Muscle of leg (tissue), 11 donors: ENCODE measurements around the gene OSBPL8. TPM values are rescaled to one million over a fixed set of nuclear protein-coding genes. Genes with fewer than 3 reads are reported as not detected.
"Not testable (repeated sequence)": the region's sequence is repeated elsewhere in the genome, so short reads cannot be mapped to it uniquely, and the experiment has no call there.

Experiments used
- DNase-seq: peaks from one replicate; pipeline ENCODE4 v3.0.0; 2013
- H3K27ac ChIP-seq: one replicate; pipeline ENCODE4 v1.5.1; 2013; ENCODE audit warnings: mild to moderate bottlenecking, low read length, control low read depth
- H3K27me3 ChIP-seq: one replicate; pipeline ENCODE4 v1.6.1; 2013; ENCODE audit warnings: low read length; ENCODE audit not compliant: control insufficient read depth, insufficient read depth
- H3K36me3 ChIP-seq: one replicate; pipeline ENCODE4 v1.6.1; 2013; ENCODE audit warnings: low read length; ENCODE audit not compliant: control insufficient read depth, insufficient read depth
- H3K4me1 ChIP-seq: one replicate; pipeline ENCODE4 v1.6.1; 2013; ENCODE audit warnings: low read length; ENCODE audit not compliant: control insufficient read depth, insufficient read depth
- H3K4me3 ChIP-seq: one replicate; pipeline ENCODE4 v1.5.1; 2013; ENCODE audit warnings: low read length, control low read depth
- H3K9me3 ChIP-seq: replicated peaks from 2 replicates; pipeline ENCODE4 v1.6.1; 2013; ENCODE audit warnings: low read depth, low read length; ENCODE audit not compliant: control insufficient read depth
- WGBS: methylation state at CpG from one replicate; pipeline ENCODE4 v1.1.5; 2013; ENCODE audit warnings: missing lambda C conversion rate; ENCODE audit not compliant: insufficient coverage; 5-methylcytosine and 5-hydroxymethylcytosine counted together
- polyA plus RNA-seq, 8 donors: library from polyadenylated mRNA; unstranded; fragments of 120-200 nt; gene quantifications; one replicate each; pipeline versions ENCODE4 v1.2.1 to v1.2.3, GENCODE V29; 2013; ENCODE audit warnings: inconsistent platforms in 1 of 8, low replicate concordance in 1 of 8; ENCODE audit not compliant: insufficient read length in 8 of 8, insufficient read depth in 1 of 8
- total RNA-seq: library from RNA; stranded (reverse); fragments of 120-200 nt; gene quantifications from one replicate; pipeline ENCODE4 v1.2.4, GENCODE V29; 2013

Gene OSBPL8
- total and polyA plus RNA-seq, 9 donors: 14.5 to 36.4 (median 26.2) TPM

- no peaks in the 10 kb centered on the region for H3K9me3 ChIP-seq
- H3K4me3 ChIP-seq: no peak overlapping the region
- H3K27me3 ChIP-seq: no peaks in the 10 kb centered on the region
- H3K4me1 ChIP-seq: no peaks in the 10 kb centered on the region
- H3K36me3 ChIP-seq: no peaks in the 10 kb centered on the region
- H3K27ac ChIP-seq: no peak overlapping the region
- no peak for DNase-seq
Measured at GRCh38 chr12:76402259-76402658, 157.3 kb downstream of the OSBPL8 start.

- Histone ChIP-seq H3K27ac (no peak overlapping the region), H3K36me3 (no peaks in the 10 kb centered on the region), H3K9me3 (no peaks in the 10 kb centered on the region), H3K4me3 (no peak overlapping the region), H3K4me1 (no peaks in the 10 kb centered on the region), H3K27me3 (no peaks in the 10 kb centered on the region)
- DNase-seq: no peak
- WGBS: no CpG with 5 or more reads among the region's 2 CpGs
Measured at GRCh38 chr12:76400136-76400535, 159.4 kb downstream of the OSBPL8 start.

GRCh38 chr12:76399040-76399439, 160.5 kb downstream of the OSBPL8 start:
- DNase-seq: no peak
- Histone ChIP-seq H3K4me3 (no peak overlapping the region), H3K36me3 (no peaks in the 10 kb centered on the region), H3K27ac (no peak overlapping the region), H3K9me3 (no peaks in the 10 kb centered on the region), H3K4me1 (no peaks in the 10 kb centered on the region), H3K27me3 (no peaks in the 10 kb centered on the region)
- 100% methylated on average over 1 of the region's 2 CpGs for WGBS

- H3K27ac ChIP-seq: no peak overlapping the region
- H3K36me3 ChIP-seq: no peaks in the 10 kb centered on the region
- no peak for DNase-seq
- H3K4me3 ChIP-seq: no peak overlapping the region
- H3K27me3 ChIP-seq: no peaks in the 10 kb centered on the region
- H3K9me3 ChIP-seq: no peaks in the 10 kb centered on the region
- no peaks in the 10 kb centered on the region for H3K4me1 ChIP-seq
Measured at GRCh38 chr12:76398106-76398505, 161.5 kb downstream of the OSBPL8 start.

GRCh38 chr12:76391461-76391860, 168.1 kb downstream of the OSBPL8 start:
- H3K27ac ChIP-seq: no peak overlapping the region
- H3K36me3 ChIP-seq: peaks cover 10% of the 10 kb centered on the region
- H3K27me3 ChIP-seq: no peaks in the 10 kb centered on the region
- no peaks in the 10 kb centered on the region for H3K4me1 ChIP-seq
- H3K9me3 ChIP-seq: no peaks in the 10 kb centered on the region
- no peak for DNase-seq
- no peak overlapping the region for H3K4me3 ChIP-seq
- WGBS: no CpG with 5 or more reads among the region's 1 CpG

- Histone ChIP-seq H3K4me3 (no peak overlapping the region), H3K4me1 (no peaks in the 10 kb centered on the region), H3K27ac (no peak overlapping the region), H3K27me3 (no peaks in the 10 kb centered on the region), H3K36me3 (peaks cover 10% of the 10 kb centered on the region), H3K9me3 (no peaks in the 10 kb centered on the region)
- no peak for DNase-seq
- WGBS: no CpG with 5 or more reads among the region's 2 CpGs
Measured at GRCh38 chr12:76387614-76388013, 172.0 kb downstream of the OSBPL8 start.

- Histone ChIP-seq H3K4me1 (no peaks in the 10 kb centered on the region), H3K27me3 (no peaks in the 10 kb centered on the region), H3K36me3 (peaks cover 5% of the 10 kb centered on the region), H3K4me3 (no peak overlapping the region), H3K27ac (no peak overlapping the region), H3K9me3 (no peaks in the 10 kb centered on the region)
- DNase-seq: no peak
- WGBS: 94% methylated on average over 2 of the region's 2 CpGs
Measured at GRCh38 chr12:76384560-76384959, 175.0 kb downstream of the OSBPL8 start.

- H3K27me3 ChIP-seq: no peaks in the 10 kb centered on the region
- DNase-seq: no peak
- H3K9me3 ChIP-seq: no peaks in the 10 kb centered on the region
- H3K4me3 ChIP-seq: no peak overlapping the region
- WGBS: no CpG with 5 or more reads among the region's 3 CpGs
- H3K4me1 ChIP-seq: no peaks in the 10 kb centered on the region
- H3K27ac ChIP-seq: no peak overlapping the region
- H3K36me3 ChIP-seq: peaks cover 2% of the 10 kb centered on the region
Measured at GRCh38 chr12:76383988-76384387, 175.6 kb downstream of the OSBPL8 start.

GRCh38 chr12:76379261-76379660, 180.3 kb downstream of the OSBPL8 start:
- no peak overlapping the region for H3K27ac ChIP-seq
- H3K4me3 ChIP-seq: no peak overlapping the region
- H3K9me3 ChIP-seq: no peaks in the 10 kb centered on the region
- WGBS: no CpG with 5 or more reads among the region's 1 CpG
- DNase-seq: no peak
- H3K27me3 ChIP-seq: no peaks in the 10 kb centered on the region
- no peaks in the 10 kb centered on the region for H3K4me1 ChIP-seq
- H3K36me3 ChIP-seq: peaks cover 4% of the 10 kb centered on the region

GRCh38 chr12:76376876-76377275, 182.7 kb downstream of the OSBPL8 start:
- H3K36me3 ChIP-seq, H3K4me1 ChIP-seq, H3K27me3 ChIP-seq, H3K9me3 ChIP-seq, DNase-seq, H3K4me3 ChIP-seq, H3K27ac ChIP-seq: not testable (repeated sequence)
- no CpG with 5 or more reads among the region's 1 CpG for WGBS

GRCh38 chr12:76375939-76376338, 183.6 kb downstream of the OSBPL8 start:
- no peaks in the 10 kb centered on the region for H3K4me1 ChIP-seq
- no peak overlapping the region for H3K27ac ChIP-seq
- H3K36me3 ChIP-seq: peaks cover 6% of the 10 kb centered on the region
- DNase-seq: no peak
- H3K27me3 ChIP-seq: no peaks in the 10 kb centered on the region
- no peaks in the 10 kb centered on the region for H3K9me3 ChIP-seq
- no peak overlapping the region for H3K4me3 ChIP-seq
